Middle frontal gyrus (tissue), 1 donor: ENCODE data around the gene RMC1.
"Not testable (repeated sequence)": the region's sequence is repeated elsewhere in the genome, so short reads cannot be mapped to it uniquely, and the experiment has no call there.

Source experiments
- DNase-seq: peaks from one replicate; pipeline ENCODE4 v3.0.0-alpha.2; 2015; ENCODE audit warnings: low spot score; ENCODE audit errors: extremely low spot score

Gene RMC1

GRCh38 chr18:23560186-23560585 is 56.9 kb downstream of the RMC1 start:
- DNase-seq: peak; percentile 23

- DNase-seq: no peak
These were observed 60.2 kb downstream of the RMC1 start for GRCh38 chr18:23563377-23564043.

DNA sequence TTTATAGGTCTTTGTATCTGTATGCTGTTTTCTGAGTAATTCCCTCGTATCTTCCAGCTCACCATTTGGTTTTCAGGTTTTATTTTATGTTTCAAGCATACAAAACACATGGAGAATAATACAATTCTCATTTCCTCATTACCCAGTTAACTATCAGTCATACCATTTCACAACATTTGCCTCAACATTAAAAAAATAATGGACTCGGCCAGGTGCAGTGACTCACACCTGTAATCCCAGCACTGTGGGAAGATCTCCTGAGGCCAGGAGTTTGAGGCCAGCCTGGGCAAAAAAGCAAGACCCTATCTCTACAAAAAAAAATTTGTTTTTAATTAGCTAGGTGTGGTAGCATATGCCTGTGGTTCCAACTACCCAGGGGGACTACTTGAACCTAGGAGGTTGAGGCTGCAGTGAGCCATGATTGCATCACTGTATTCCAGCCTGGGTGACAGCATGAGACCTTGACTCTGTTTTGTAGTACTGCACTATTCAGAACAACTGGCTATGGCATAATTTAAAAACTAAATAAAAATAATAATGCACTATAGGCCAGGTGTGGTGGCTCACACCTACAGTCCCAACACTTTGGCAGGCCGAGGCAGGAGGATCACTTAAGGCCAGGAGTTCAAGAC is 62.7 kb downstream of the RMC1 start:
- DNase-seq: no peak

- DNase-seq: no peak
These were observed 64.4 kb downstream of the RMC1 start for GRCh38 chr18:23567671-23568070.

DNA sequence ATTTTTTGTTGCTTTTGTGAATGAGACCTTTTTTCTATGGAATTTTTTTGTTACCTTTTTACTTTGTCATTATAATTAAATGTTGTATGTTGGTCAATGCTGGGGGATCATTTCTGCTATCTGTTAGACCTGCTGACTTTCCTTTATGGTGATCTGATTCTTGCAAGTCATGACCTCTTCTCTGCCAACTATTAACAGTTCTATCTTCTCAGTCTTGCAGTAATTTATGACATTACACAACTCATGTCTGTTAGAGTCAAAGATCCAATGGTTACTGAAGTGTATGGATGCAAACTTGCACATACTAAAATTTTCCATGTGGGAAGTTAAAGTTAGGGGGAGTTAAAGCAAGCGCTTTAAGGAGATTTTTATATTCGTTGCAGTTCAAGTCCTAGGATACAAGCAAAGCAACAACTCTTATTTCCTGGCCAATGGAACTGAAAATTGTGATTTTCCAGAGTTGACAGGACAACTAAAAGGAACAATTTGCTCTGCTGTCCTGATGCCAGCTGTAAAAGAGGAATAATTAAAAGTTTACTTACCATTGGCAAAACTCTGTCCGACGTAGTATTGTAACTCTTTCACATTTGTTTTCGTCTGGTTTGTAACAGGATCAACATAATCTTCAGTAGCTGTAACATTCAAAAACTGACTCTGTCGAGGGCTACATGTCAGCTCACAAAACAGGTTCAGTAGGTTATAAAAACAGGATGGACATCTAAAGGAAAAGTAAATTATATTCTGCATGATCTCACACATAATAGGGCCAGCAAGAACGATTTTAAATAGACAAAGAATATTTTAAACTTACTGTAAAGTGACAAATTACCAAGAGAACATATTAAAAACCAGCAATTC is 65.2 kb downstream of the RMC1 start:
- DNase-seq: no peak

DNA sequence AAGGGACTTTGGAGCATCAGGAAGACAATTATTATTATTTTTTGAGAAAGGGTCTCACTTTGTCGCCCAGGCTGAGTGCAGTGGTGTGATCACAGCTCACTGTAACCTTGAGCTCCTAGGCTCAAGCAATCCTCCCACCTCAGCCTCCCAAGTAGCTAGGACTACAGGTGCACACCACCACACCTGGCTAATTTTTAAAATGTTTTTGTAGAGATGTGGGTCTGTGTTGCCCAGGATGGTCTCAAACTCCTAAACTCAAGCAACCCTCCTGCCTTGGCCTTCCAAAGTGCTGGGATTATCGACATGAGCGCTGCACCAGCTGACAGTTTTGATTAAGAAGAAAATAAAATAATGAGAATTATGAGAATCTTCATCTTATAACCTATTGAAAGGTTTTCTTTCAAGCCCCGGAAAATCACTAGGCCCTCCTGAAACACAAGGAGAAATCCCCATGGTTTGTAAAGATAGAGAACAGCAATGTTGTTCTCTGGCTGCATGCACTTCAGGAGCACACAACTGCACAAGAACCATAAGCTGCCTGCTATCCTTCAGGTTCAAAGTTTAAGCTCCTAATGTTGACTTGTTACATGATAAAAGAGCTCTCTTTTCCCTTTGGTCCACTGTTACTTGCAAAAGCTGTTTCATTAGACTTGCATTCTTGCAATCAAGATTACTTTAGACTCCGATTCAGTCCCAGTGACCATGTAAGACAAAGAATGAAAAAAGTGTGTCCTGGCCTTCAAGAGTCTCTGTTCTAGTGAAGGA is 66.2 kb downstream of the RMC1 start:
- DNase-seq: no peak

DNA sequence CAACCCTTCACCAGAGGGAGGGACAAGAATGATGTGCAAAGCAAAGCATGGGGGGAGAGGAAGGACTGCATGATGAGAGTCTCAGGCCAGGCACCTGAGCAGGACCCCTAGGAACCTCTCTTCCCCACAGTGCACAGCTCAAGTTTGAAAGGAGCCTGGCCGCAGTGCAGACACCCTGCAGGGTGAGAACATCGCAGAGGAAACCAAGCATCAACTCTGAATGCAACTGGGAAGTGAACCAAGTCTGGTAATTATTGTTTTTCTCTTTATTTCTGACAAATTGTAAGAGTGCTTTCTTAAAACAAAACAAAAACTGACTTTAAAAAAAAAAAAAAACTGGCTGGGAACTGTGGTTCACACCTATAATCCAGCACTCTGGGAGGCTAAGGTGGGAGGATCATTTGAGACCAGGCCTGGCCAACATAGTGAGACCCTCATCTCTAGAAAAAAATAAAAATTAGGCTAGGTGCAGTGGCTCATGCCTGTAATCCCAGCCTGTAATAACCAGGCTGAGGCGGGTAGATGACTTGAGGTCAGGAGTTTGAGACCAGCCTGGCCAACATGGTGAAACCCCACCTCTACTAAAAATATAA is 67.7 kb downstream of the RMC1 start:
- DNase-seq: no peak

DNA sequence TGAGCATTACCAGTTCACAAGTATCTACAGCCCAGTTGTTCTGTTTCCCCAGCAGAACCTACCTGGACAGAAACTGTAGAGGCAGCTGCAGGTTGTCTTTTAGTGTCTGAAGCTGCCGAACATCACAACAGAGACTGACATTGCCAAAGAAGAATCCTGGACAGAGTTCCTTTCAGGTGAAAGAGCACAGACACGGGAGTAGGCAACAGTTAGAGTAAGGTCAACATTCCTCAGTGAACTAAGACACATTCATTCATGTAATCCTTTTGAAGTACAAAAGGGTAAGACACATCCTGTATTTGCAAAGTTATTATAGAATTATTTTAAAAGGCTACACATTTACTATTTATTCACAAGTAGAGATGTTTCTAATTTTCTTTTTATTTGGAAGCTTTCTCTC is 68.7 kb downstream of the RMC1 start:
- no peak for DNase-seq

DNA sequence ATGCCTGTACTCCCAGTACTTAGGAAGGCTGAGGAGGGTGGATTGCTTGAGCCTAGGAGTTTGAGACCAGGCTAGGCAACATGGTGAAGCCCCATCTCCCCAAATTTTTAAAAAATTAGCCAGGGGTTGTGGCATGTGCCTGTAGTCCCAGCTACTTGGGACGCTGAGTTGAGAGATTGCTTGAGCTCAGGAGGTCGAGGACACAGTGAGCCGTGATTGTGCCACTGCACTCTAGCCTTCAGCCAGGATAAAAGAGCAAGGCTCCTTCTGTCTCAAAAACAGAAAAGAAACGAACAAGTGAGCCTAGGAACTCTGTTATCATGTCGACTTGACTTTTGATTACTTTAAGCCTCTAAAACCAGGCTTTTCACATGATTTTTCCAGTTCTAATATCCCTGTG is 69.3 kb downstream of the RMC1 start:
- DNase-seq: no peak

DNA sequence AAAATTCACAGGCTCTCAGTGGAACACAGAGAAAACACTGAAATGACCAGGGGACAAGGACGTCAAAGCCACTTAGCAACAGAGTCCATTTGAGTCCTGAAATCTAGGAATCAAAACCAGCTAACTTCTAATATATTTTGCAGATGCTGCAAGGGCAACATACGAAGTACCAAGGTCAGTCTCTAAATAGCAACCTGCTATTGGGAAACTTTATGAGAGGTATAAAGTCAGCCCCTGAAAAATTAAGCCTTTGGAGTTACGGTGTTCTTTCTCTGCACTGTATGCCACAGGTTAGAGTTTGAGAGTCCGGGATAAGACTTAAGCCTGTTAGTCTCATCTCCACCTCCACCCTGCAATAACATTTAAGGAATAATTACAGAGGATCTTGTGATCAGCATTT is 69.7 kb downstream of the RMC1 start:
- DNase-seq: no peak

GRCh38 chr18:23573626-23574431 is 70.5 kb downstream of the RMC1 start:
- no peak for DNase-seq

DNA sequence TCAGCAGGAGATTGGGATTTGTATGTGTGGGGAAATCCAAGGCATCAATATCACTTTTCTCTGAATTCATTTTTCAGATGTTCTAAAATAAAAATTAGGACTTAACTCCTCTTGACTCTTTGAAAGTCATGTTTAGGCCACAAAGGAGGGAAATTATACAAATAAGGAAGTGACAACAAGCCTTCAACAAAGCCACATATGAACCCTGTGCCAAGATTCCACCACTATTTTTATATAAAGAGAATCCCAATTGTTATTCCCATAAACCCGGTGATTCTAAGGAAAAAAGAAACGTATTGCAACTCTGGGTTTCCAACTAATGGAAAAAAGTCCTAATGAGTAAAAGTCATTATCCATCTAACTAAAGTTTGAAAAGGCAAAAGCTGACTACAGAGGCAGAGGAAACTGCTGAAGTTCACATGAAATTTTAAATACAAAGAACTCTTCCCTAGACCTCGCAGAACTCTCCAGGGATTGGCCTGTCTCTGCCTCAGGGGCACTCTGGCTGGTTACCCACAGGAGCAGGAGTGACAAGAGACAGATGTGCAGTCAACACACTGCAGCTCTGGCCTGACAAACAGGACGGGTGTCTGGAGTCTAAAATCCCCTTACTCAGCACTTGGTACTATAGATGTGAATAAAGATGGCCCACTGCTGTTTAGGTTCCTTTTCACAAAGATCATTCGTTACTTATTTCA is 71.4 kb downstream of the RMC1 start:
- no peak for DNase-seq

DNA sequence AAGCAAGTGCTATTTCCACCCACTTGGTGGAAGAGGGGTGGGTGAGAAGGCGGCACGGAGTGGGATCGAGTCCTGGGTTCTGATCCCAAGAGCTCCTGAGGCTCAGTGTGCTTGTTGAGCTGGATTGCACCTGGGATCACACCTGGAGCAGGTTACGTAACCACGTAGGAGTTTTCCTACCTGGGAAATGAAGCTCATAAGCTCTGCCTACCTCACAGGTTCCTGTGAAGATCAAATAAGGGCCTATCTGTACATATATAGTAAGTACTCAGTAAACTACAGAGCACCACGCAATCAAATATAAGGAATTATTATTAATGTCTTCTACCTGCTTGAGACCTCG is 72.0 kb downstream of the RMC1 start:
- DNase-seq: no peak

GRCh38 chr18:23577521-23577920 is 74.2 kb downstream of the RMC1 start:
- not testable (repeated sequence) for DNase-seq

DNA sequence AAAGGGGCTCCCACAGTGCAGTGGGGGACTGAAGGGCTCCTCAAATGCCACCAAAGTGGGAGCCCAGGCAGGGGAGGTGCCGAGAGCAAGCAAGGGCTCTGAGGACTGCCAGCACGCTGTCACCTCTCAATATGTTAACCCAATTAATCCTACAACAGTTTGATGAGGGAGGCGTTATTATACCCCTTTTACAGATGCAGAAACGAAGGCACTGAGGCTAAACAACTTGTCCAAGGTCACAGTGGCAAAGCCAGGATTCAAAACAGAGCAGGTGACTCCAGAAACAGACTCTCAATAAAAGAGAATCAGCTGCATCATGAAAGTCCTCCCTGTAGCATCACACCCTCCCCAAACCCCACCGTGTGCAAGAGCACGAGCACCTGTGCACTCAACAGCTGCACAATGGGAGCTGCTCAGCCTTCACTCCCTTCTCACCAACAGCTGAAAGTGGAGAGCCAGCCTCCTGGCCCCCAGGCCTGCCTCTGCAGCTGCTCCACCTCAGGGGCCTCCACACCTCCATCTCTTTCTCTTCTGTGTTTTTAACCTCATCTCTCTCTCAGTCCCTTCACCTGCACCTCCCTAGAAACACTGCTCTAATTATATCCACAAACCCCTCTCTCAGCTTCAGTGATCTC is 74.9 kb downstream of the RMC1 start:
- DNase-seq: no peak

DNA sequence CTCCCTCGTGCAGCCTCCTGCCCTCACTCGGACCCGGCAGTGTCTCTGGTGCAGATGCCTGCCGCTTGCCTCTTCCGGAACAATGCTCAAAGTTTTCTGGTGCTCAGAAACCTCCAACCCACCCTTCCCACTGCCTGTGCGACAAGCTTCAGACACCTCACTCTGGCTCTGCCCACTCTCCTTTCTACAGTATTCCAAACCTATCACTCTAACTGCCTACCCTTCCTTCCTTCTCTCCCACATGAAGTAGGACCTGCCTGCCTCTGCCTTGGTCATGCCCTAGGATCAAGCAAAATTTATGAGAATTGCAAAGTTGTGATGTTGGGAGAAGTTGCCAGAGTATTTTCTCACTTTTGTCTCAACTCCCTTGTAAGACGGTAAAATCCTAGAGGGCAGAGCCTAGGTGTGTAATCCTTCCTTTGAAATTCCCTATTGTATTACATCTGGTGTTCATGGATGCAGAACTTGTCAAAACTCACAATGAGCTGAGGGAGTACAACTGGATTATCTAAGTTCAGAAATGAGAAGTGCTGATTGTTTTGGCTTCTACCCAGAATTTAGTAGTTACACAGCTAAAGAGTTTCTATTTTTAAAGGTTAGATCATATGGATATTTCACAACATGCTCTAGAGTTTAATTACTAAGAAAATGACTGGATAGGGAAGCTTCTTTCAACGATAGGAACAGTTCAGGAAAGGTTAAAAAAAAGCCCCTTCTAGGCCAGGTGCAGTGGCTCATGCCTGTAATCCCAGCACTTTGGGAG is 75.8 kb downstream of the RMC1 start:
- no peak for DNase-seq

DNA sequence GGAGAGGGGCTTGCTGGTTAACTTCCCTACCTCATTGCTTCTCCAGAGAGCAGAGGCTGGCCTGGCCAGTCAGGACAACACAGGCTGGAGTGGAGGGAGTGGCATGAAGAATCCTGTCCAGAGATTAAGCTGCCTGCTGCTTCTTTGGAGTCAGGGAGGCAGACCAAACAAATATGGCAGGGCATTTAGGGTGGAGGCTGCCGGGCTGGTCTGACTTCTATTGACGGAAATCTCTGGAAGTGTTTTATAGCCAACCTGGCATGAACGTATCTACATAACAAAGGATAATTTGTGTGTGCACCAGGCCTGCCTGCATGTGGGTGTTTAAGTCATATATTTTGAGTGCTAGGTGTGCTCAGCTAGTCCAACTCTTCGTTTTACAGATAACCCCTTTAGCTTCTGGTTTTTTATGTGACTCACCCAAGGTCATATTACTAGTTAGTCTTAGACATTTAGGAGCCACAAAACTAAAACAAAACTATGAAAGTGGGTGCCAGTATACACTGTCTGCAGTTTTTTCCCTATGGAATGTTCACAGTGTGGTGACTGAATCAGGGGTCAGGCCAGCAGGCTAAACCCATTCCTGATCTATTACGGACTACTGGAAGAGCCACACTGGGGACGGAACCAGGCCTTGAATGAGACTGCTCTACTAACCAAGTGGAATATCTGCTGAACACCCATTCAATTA is 77.5 kb downstream of the RMC1 start:
- DNase-seq: no peak
